ENCODE results near the gene HSPG2.
A peak's percentile ranks its signal among the peaks of the same experiment; 100 is the strongest.
"Not testable (repeated sequence)": the region's sequence is repeated elsewhere in the genome, so short reads cannot be mapped to it uniquely, and the experiment has no call there.

Gene HSPG2

GRCh38 chr1:21781815-21782348, 155.2 kb downstream of the HSPG2 start:
- no peak for DNase-seq

- DNase-seq = no peak
Observed at GRCh38 chr1:21779613-21780521, 157.2 kb downstream of the HSPG2 start.

- DNase-seq = no peak
Observed at GRCh38 chr1:21778405-21778727, 158.7 kb downstream of the HSPG2 start.

- DNase-seq = not testable (repeated sequence)
Observed at GRCh38 chr1:21776925-21777324, 160.2 kb downstream of the HSPG2 start.

GRCh38 chr1:21775985-21776562, 161.0 kb downstream of the HSPG2 start:
- DNase-seq = no peak

- no peak for DNase-seq
Observed at GRCh38 chr1:21775550-21775914, 161.6 kb downstream of the HSPG2 start.

- DNase-seq = no peak
Observed at GRCh38 chr1:21774835-21775549, 162.1 kb downstream of the HSPG2 start.

GRCh38 chr1:21773585-21773984, 163.5 kb downstream of the HSPG2 start:
- DNase-seq = peak; percentile 9

Measured in CD4-positive, alpha-beta T cell treated with Interleukin-6 for 4 hours (primary cell).